ENCODE results near the gene PIAS2. TPM values are rescaled to one million over a fixed set of nuclear protein-coding genes. Genes with fewer than 3 reads are reported as not detected.
A peak's percentile ranks its signal among the peaks of the same experiment; 100 is the strongest.
"Not testable (repeated sequence)": the region's sequence is repeated elsewhere in the genome, so short reads cannot be mapped to it uniquely, and the experiment has no call there.

Gene PIAS2
- polyA plus RNA-seq, 6 donors from 2014 or later = 16.8 to 29.5 (median 24.4) TPM

DNA sequence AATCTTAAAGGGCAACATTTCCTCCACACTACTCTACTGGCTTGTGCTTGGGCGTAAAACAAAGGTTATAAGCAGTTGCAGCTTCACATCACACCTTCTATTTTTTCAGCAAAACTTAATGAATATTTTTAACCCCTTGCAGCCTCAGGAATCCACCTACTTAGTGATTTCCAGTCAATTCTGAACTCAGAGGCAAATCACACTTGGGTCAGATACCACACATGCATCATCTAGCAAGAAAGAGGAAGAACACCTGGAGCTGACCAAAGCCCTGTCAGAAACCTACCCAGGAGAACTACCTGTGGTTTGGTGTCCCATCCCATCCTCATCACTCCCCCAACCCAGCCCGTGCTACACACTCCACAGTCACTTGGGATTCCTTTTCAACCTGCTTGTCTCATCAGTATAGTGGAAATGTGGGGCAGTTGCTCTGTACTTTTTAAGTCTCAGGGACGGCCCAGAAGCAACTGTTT lies 25.5 kb downstream of the PIAS2 start:
- H3K4me3 Mint-ChIP-seq = no peak overlapping the region
- peaks cover 19 to 39% (median 31%) of the 10 kb centered on the region in 3 donors for H3K4me1 Mint-ChIP-seq
- peaks cover 0 to 22% (median 13%) of the 10 kb centered on the region in 7 donors for H3K9me3 Mint-ChIP-seq
- peaks cover 34 to 37% of the 10 kb centered on the region in 2 donors for H3K36me3 Mint-ChIP-seq
- peak overlapping the region in 2 of 6 donors; percentile 44 to 63 for H3K27ac Mint-ChIP-seq
- DNase-seq = no peak
- peak; percentile 56 to 63 for ATAC-seq (ENCODE audit: low read depth in 2 of 2)
- no peaks in the 10 kb centered on the region for H3K27me3 Mint-ChIP-seq

DNA sequence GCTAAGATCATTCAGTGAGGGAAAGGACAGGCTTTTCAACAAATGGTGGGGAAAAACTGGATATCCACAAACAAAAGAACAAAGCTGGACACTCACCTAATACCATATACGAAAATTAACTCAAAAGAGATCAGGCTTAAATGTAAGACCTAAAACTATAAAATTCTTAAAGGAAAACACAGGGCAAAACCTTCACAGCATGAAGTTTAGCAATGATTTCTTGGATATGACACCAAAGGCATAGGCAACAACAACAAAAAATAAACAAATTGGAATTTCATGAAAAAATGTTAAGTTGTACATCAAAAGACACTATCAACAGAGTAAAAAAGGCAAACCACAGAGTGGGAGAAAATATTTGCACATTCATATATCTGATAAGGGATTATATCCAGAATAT lies 28.3 kb downstream of the PIAS2 start:
- DNase-seq = no peak
- Mint-ChIP-seq H3K4me3 (no peak overlapping the region), H3K27me3 (no peaks in the 10 kb centered on the region), H3K4me1 (peaks cover 13 to 28% (median 16%) of the 10 kb centered on the region in 3 donors), H3K9me3 (peaks cover 0 to 22% (median 13%) of the 10 kb centered on the region in 7 donors), H3K36me3 (peaks cover 34 to 37% of the 10 kb centered on the region in 2 donors), H3K27ac (no peak overlapping the region)
- ATAC-seq (ENCODE audit: low read depth in 2 of 2) = no peak

DNA sequence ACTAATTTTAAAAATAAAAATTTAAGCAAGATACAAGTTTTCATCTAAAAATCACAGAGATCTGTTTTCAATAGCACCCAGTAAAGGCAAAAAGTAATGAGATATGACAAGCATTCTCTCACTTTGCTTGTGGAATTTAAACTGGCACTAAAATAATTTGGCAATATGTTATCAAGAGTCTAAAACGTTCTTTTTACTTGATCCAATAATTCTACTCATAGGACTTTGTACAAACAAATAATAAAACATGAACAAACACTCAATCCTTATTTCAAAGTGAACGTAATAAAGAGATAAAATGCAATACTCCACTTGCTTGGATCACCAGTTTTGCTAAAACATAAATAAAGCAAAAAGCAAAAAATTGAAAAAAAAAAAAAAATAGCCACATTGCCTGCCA lies 30.4 kb downstream of the PIAS2 start:
- H3K4me3 Mint-ChIP-seq = no peak overlapping the region
- H3K36me3 Mint-ChIP-seq = peaks cover 34 to 37% of the 10 kb centered on the region in 2 donors
- peaks cover 0 to 22% (median 13%) of the 10 kb centered on the region in 7 donors for H3K9me3 Mint-ChIP-seq
- H3K27me3 Mint-ChIP-seq = no peaks in the 10 kb centered on the region
- ATAC-seq (ENCODE audit: low read depth in 2 of 2) (no peak), DNase-seq (no peak)
- H3K27ac Mint-ChIP-seq = no peak overlapping the region
- H3K4me1 Mint-ChIP-seq = peaks cover 7 to 12% (median 11%) of the 10 kb centered on the region in 3 donors

DNA sequence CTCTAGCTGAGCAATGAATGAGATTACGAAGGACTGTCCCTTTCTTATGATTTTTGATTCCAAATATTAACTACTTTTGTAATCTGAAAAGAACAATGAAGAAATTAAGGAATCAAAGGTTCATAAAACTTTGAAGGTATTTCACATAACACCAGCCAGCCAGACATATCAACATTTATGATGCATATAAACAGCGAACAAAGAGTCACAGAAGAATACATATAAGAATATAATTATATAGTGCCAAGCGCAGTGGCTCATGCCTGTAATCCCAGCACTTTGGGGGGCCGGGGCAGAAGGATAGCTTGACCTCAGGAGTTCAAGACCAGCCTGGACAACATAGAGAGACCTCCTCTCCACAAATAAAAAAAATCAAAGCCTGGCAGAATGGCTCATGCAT lies 34.1 kb downstream of the PIAS2 start:
- no peak overlapping the region for H3K27ac Mint-ChIP-seq
- peaks cover 4 to 10% (median 9%) of the 10 kb centered on the region in 3 donors for H3K4me1 Mint-ChIP-seq
- H3K27me3 Mint-ChIP-seq = no peaks in the 10 kb centered on the region
- no peak for ATAC-seq (ENCODE audit: low read depth in 2 of 2)
- no peak overlapping the region for H3K4me3 Mint-ChIP-seq
- H3K9me3 Mint-ChIP-seq = peaks cover 0 to 26% (median 14%) of the 10 kb centered on the region in 7 donors
- DNase-seq = no peak
- peaks cover 21 to 26% of the 10 kb centered on the region in 2 donors for H3K36me3 Mint-ChIP-seq

DNA sequence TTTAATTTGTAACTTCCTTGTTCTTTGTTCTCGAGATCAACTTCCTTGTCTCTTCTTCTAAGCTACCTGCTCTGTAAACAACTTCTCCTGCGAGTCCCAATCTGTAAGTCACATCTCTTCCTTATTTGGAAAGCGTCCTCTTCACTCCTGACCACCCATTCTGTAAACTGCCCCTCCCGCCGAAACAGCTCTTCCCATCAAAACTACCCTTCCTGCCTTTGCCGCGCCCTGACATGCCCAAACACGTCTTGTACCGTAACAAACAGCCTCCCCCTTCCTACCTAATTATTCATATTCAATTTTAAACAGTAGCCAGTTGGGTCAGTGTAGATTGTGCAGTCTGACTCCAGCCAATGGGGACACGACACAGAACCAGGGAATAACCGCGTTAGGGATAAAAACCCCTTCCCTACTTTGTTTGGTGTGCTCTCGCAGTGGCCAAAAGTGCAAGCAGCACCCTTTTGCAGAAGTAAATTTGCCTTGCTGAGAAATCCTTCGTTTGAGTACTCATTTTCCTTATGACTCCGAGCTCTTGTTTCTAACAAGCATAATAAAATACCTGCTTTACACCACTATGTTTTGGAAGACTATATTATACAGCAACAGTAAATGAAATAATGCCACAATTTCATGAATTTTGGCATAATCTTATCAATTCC lies 39.8 kb downstream of the PIAS2 start:
- peak overlapping the region; percentile 81 to 98 (median 96) for H3K27ac Mint-ChIP-seq
- H3K27me3 Mint-ChIP-seq = no peaks in the 10 kb centered on the region
- H3K36me3 Mint-ChIP-seq = peaks cover 42 to 47% of the 10 kb centered on the region in 2 donors
- H3K4me3 Mint-ChIP-seq = peak overlapping the region in 7 of 8 donors; percentile 3 to 61 (median 48)
- no peak for ATAC-seq (ENCODE audit: low read depth in 2 of 2)
- peaks cover 8 to 40% (median 33%) of the 10 kb centered on the region in 7 donors for H3K9me3 Mint-ChIP-seq
- peaks cover 16 to 25% (median 21%) of the 10 kb centered on the region in 3 donors for H3K4me1 Mint-ChIP-seq
- no peak for DNase-seq

DNA sequence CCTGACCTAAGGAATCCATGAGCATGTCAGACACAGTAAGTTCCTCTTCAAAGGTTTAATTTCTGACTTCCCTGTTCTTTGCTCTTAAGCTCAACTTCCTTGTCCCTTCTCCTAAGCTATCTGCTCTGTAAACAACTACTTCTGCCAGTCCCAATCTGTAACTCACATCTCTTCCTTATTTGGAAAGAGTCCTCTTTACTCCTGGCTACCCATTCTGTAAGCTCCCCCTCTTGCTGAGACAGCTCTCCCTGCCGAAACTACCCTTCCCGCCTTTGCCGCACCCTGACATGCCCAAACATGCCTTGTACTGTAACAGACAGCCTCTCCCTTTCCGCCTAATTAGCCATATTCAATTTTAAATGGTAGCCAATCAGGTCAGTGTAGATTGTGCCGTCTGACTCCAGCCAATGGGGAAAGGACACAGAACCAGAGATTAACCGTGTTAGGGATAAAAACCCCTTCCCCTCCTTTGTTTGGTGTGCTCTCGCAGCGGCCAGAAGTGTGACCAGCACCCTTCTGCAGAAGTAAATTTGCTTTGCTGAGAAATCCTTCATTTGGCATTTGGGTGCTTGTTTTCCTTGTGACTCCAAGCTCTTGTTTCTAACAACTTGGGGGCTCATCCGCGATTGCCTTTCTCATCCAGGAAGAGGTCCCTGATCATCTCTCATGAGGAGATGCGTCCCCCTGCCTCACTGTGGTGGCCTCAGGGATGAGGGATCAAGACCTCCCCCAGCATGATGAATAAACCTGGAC lies 49.0 kb downstream of the PIAS2 start:
- H3K9me3 Mint-ChIP-seq = peaks cover 18 to 31% (median 26%) of the 10 kb centered on the region in 7 donors
- ATAC-seq (ENCODE audit: low read depth in 2 of 2) (no peak), DNase-seq (no peak)
- peak overlapping the region in 2 of 8 donors; percentile 5 to 57 for H3K4me3 Mint-ChIP-seq
- peaks cover 35 to 53% of the 10 kb centered on the region in 2 donors for H3K36me3 Mint-ChIP-seq
- no peaks in the 10 kb centered on the region for H3K27me3 Mint-ChIP-seq
- peak overlapping the region in 2 of 6 donors; percentile 25 to 40 for H3K27ac Mint-ChIP-seq
- peaks cover 0 to 13% (median 12%) of the 10 kb centered on the region in 3 donors for H3K4me1 Mint-ChIP-seq

DNA sequence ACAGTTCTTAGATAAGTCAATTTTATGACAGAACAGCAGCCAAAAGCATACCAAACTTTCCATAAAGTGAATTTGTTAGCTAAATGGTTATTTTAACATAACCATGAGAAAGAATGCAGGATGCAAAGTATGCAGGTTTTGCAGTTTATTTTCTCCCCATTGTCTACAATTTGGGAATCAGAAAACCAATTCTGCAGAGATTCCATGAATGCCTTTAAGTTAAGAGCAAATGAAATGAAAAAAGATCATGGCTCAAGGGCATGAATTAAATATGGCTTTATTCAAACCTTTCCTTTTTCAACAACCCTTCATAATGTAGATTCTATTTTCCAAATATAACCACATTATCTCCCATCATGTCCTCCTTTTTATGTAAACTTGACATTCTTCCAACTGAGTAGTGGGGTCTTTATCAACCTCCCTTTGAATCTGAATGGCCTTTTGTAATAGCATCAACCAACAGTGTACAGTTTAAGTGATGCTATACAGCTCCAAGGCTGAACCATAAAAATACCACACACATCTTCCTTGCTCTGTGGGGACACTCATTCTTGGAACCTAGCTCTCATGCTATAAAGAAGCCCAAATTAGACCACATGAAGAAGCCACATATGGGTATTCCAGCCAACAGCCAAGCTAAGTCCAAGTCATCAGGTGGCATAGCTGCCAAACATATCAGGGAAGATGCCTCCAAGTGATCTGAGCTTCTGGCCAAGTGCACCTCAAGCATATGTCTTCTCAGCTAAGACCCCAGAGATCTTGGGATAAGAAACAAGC lies 49.8 kb downstream of the PIAS2 start:
- Mint-ChIP-seq H3K27me3 (no peaks in the 10 kb centered on the region), H3K27ac (peak overlapping the region in 3 of 6 donors; percentile 7 to 70 (median 51)), H3K4me3 (peak overlapping the region in 1 of 8 donors; percentile 7), H3K36me3 (peaks cover 35 to 46% of the 10 kb centered on the region in 2 donors), H3K9me3 (peaks cover 18 to 31% (median 26%) of the 10 kb centered on the region in 7 donors), H3K4me1 (peaks cover 0 to 13% (median 12%) of the 10 kb centered on the region in 3 donors)
- ATAC-seq (ENCODE audit: low read depth in 2 of 2) (no peak), DNase-seq (no peak)

DNA sequence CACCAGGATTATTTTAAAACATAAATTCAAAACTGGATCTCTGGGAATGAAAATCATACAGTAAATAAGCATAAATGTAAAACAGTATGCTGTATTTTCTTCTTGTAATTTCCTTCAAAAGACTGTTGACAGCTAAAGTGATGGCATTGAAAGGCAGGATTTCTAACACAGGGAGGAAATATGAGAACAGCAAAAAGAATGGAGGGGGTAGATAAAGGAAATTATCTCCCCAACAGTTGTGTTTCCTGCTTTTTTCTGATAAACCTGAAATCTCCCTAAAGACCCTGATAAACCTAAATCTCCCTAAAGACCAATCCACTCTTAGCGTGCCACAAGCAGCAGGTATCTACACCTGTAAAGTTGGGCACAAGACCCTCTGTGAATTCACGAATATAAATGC lies 50.8 kb downstream of the PIAS2 start:
- Mint-ChIP-seq H3K27me3 (no peaks in the 10 kb centered on the region), H3K36me3 (peaks cover 35 to 38% of the 10 kb centered on the region in 2 donors), H3K9me3 (peaks cover 18 to 30% (median 26%) of the 10 kb centered on the region in 7 donors), H3K27ac (no peak overlapping the region), H3K4me1 (peaks cover 0 to 13% (median 12%) of the 10 kb centered on the region in 3 donors), H3K4me3 (no peak overlapping the region)
- ATAC-seq (ENCODE audit: low read depth in 2 of 2) (no peak), DNase-seq (no peak)

DNA sequence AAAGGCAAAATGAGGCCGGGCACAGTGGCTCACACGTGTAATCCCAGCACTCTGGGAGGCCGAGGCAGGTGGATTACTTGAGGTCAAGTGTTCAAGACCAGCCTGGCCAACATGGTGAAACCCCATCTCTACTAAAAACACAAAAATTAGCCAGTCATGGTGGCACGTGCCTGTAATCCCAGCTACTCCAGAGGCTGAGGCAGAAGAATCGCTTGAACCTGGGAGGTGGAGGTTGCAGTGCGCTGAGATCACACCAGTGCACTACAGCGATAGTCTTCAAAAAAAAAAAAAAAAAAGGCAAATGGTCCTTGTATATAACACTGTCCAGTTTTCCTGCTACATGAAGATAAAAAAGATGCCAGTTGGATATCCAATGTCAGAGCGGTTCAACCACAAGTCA lies 52.1 kb downstream of the PIAS2 start:
- peaks cover 27 to 33% of the 10 kb centered on the region in 2 donors for H3K36me3 Mint-ChIP-seq
- H3K9me3 Mint-ChIP-seq = peaks cover 14 to 26% (median 19%) of the 10 kb centered on the region in 7 donors
- ATAC-seq (ENCODE audit: low read depth in 2 of 2); H3K4me3 Mint-ChIP-seq; DNase-seq; H3K27me3 Mint-ChIP-seq; H3K27ac Mint-ChIP-seq: not testable (repeated sequence)
- H3K4me1 Mint-ChIP-seq = peaks cover 1 to 13% (median 11%) of the 10 kb centered on the region in 3 donors

DNA sequence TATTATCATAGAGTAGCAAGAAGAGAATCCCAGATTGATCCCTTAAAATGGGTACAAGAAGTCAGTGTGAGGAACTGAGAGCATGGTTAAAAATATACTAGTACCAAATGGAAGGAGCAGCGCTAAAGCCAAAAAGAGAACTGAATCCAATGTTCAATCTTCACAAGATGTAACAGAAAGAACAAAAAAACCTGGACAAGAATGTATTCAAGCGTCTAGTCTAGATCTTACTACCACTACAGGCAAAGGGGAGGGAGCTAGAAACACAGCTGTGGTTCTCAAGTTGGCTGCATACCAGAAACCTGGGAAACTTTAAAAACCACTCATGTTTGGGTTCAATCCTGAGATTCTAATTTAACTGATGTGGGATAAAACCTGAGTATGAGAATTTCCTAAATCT lies 57.5 kb downstream of the PIAS2 start:
- Mint-ChIP-seq H3K4me3 (peak overlapping the region in 1 of 8 donors; percentile 36), H3K27me3 (no peaks in the 10 kb centered on the region), H3K27ac (peak overlapping the region in 1 of 6 donors; percentile 54), H3K36me3 (peaks cover 23 to 32% of the 10 kb centered on the region in 2 donors), H3K4me1 (peaks cover 18 to 33% (median 28%) of the 10 kb centered on the region in 3 donors), H3K9me3 (peaks cover 0 to 14% (median 5%) of the 10 kb centered on the region in 7 donors)
- ATAC-seq (ENCODE audit: low read depth in 2 of 2) (peak; percentile 30), DNase-seq (no peak)

DNA sequence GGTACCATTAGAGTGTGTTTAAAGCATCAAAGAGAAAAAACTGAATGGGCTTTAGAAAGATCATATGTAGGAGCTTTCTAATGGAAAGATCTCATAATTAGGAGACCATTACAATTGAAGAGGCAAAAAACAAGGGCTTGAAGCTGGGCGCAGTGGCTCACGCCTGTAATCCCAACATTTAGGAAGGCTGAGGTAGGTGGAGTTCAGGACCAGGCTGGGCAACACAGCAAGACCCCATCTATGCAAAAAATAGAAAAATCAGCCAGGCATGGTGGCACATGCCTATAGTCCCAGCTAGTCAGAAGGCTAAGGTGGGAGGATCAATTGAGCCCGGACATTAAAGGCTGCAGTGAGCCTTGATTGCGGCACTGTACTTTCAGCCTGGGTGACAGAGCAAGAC lies 59.0 kb downstream of the PIAS2 start:
- Mint-ChIP-seq H3K9me3 (peaks cover 0 to 14% (median 5%) of the 10 kb centered on the region in 7 donors), H3K27me3 (no peaks in the 10 kb centered on the region), H3K36me3 (peaks cover 32 to 43% of the 10 kb centered on the region in 2 donors), H3K4me1 (peaks cover 18 to 33% (median 28%) of the 10 kb centered on the region in 3 donors), H3K4me3 (peak overlapping the region in 1 of 8 donors; percentile 36), H3K27ac (peak overlapping the region in 2 of 6 donors; percentile 29 to 43)
- ATAC-seq (ENCODE audit: low read depth in 2 of 2) (no peak), DNase-seq (no peak)

DNA sequence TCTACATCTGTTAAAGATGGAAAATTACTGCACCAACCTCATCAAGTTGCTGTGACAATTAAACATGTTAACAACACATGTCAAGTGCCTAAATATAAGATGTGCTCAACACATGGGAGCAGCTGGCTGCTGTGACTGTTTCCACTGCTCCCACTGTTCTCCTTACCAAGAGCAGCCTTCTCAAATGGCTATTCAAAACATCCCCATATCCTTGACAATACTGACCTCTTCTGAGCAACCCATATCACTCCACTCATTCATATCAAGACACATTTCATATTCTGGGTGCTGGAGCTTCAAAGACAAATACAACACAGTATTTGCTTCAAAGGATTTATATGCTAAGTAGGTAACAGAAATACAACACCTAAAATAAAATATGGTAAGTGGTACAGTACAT lies 60.3 kb downstream of the PIAS2 start:
- Mint-ChIP-seq H3K36me3 (peaks cover 41 to 43% of the 10 kb centered on the region in 2 donors), H3K4me3 (no peak overlapping the region), H3K4me1 (peaks cover 18 to 33% (median 28%) of the 10 kb centered on the region in 3 donors), H3K27ac (peak overlapping the region in 1 of 6 donors; percentile 50), H3K27me3 (no peaks in the 10 kb centered on the region), H3K9me3 (peaks cover 0 to 14% (median 5%) of the 10 kb centered on the region in 7 donors)
- DNase-seq = no peak
- no peak for ATAC-seq (ENCODE audit: low read depth in 2 of 2)

DNA sequence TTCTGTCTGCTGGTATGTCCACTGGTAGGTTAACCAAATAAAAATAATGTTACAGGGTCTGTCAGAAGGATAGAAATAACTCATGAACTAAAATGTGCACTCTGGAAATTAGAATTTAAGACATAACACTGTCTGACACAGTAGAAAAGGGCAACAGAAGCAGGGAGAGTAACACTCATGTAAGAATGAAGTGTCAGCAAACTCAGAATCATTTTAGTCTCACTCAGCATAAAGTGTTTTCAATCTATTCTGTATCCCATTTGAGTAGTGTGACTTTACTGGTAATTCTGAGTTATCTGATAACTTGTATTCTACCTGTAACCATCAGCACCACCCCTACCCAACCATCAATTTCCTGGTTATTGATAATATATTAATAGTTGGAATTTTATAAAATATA lies 68.3 kb downstream of the PIAS2 start:
- H3K9me3 Mint-ChIP-seq = no peaks in the 10 kb centered on the region
- peaks cover 14 to 20% of the 10 kb centered on the region in 2 donors for H3K36me3 Mint-ChIP-seq

More for the DNA sequence above, 68.3 kb downstream of the PIAS2 start:
- H3K4me3 Mint-ChIP-seq = no peak overlapping the region
- peak overlapping the region in 1 of 6 donors; percentile 5 for H3K27ac Mint-ChIP-seq
- ATAC-seq (ENCODE audit: low read depth in 2 of 2) (no peak), DNase-seq (no peak)
- peaks cover 0 to 7% (median 0%) of the 10 kb centered on the region in 3 donors for H3K4me1 Mint-ChIP-seq
- no peaks in the 10 kb centered on the region for H3K27me3 Mint-ChIP-seq
